SK-N-SH (cell line): ENCODE measurements around the gene OLFM1. TPM values are rescaled to one million over a fixed set of nuclear protein-coding genes. Genes with fewer than 3 reads are reported as not detected.

Source experiments
- CTCF ChIA-PET: fragments of 300-600, 350-600 bp; formaldehyde crosslinking; extraction: SDS; loops from one replicate; lab custom pipeline; 2021; lab: Yijun Ruan, JAX
- POLR2A ChIA-PET: fragments of 350-600 bp; sonication (Branson Sonifier 250); formaldehyde crosslinking; extraction: SDS; loops from one replicate; lab custom pipeline; 2020; ENCODE audit warnings: antibody characterized with exemption, inconsistent platforms; lab: Yijun Ruan, JAX
- DNase-seq: peaks from one replicate; pipeline ENCODE4 v3.0.0; 2012
- H2AFZ ChIP-seq: fragments of 200-600 bp; sonication (generic); 2 replicates; pipeline ENCODE4 v1.8.1; 2016; ENCODE audit warnings: antibody characterized with exemption, mild to moderate bottlenecking, low read depth
- H3F3A ChIP-seq: fragments of 200-600 bp; sonication (generic); replicated peaks from 2 replicates; pipeline ENCODE3; 2016; ENCODE audit warnings: antibody characterized with exemption, mild to moderate bottlenecking; ENCODE audit not compliant: insufficient read depth
- H3K27ac ChIP-seq, 2 experiments: fragments of 200-500 bp in 1 of 2; fragments of 200-600 bp in 1 of 2; sonication (Bioruptor generic) in 1 of 2; sonication (generic), shearing (Covaris generic) in 1 of 2; 2 replicates each; pipeline versions ENCODE4 v1.5.1 to v1.6.1; 2014 to 2016; ENCODE audit warnings: low read depth in 2 of 2, inconsistent platforms in 1 of 2, low read length in 1 of 2, mild to moderate bottlenecking in 1 of 2, mixed read lengths in 1 of 2
- H3K27me3 ChIP-seq: fragments of 200-600 bp; sonication (generic), shearing (Covaris generic); 2 replicates; pipeline ENCODE4 v1.6.1; 2016; ENCODE audit warnings: mixed run types; ENCODE audit not compliant: insufficient read depth
- H3K36me3 ChIP-seq, 2 experiments: fragments of 200-500 bp in 1 of 2; fragments of 200-600 bp in 1 of 2; sonication (Bioruptor generic) in 1 of 2; sonication (generic) in 1 of 2; replicated peaks in 1 of 2; 2 replicates each; pipeline versions ENCODE3 to v1.5.1; 2014 to 2016; ENCODE audit warnings: low read length in 1 of 2, mild to moderate bottlenecking in 1 of 2; ENCODE audit not compliant: insufficient read depth in 2 of 2, control insufficient read depth in 1 of 2
- H3K4me1 ChIP-seq, 2 experiments: fragments of 200-500 bp in 1 of 2; fragments of 200-600 bp in 1 of 2; sonication (Bioruptor generic) in 1 of 2; sonication (generic), shearing (Covaris generic) in 1 of 2; 2 replicates each; pipeline versions ENCODE4 v1.5.1 to v1.6.1; 2014 to 2016; ENCODE audit warnings: low read depth in 1 of 2, low read length in 1 of 2, mixed run types in 1 of 2; ENCODE audit not compliant: insufficient read depth in 2 of 2, control insufficient read depth in 1 of 2
- H3K4me2 ChIP-seq: fragments of 200-600 bp; sonication (generic), shearing (Covaris generic); 2 replicates; pipeline ENCODE4 v1.6.1; 2017; ENCODE audit warnings: mixed run types
- H3K4me3 ChIP-seq, 2 experiments: fragments of 200-500 bp in 1 of 2; fragments of 200-600 bp in 1 of 2; sonication (Bioruptor generic) in 1 of 2; sonication (generic), shearing (Covaris generic) in 1 of 2; 2 replicates each; pipeline versions ENCODE4 v1.5.1 to v1.8.1; 2014 to 2016; ENCODE audit warnings: low read depth in 2 of 2, inconsistent platforms in 1 of 2, low read length in 1 of 2, mild to moderate bottlenecking in 1 of 2, mixed read lengths in 1 of 2, moderate library complexity in 1 of 2
- H3K79me2 ChIP-seq: fragments of 200-600 bp; sonication (generic); 2 replicates; pipeline ENCODE4 v1.8.1; 2017; ENCODE audit warnings: mild to moderate bottlenecking; ENCODE audit not compliant: insufficient read depth
- H3K9ac ChIP-seq: fragments of 200-600 bp; sonication (generic); 2 replicates; pipeline ENCODE4 v1.6.1; 2017; ENCODE audit warnings: mixed run types
- H3K9me2 ChIP-seq: fragments of 200-600 bp; sonication (generic); 2 replicates; pipeline ENCODE4 v1.6.1; 2017; ENCODE audit warnings: mixed run types
- H3K9me3 ChIP-seq: fragments of 200-600 bp; sonication (generic); 2 replicates; pipeline ENCODE4 v1.6.1; 2017; ENCODE audit warnings: mixed run types, mild to moderate bottlenecking, moderate library complexity
- H4K20me1 ChIP-seq: fragments of 200-600 bp; sonication (generic); 2 replicates; pipeline ENCODE4 v1.6.1; 2017; ENCODE audit warnings: mild to moderate bottlenecking, mixed run types; ENCODE audit not compliant: insufficient read depth
- ELF1 ChIP-seq: IDR thresholded peaks from 2 replicates; pipeline ENCODE4 v1.4.0; 2012
- EP300 ChIP-seq, 2 experiments: IDR thresholded peaks; 2 replicates each; pipeline versions ENCODE4 v1.4.0 to v1.6.1; 2012; ENCODE audit warnings: borderline replicate concordance in 1 of 2, low read depth in 1 of 2, low read length in 1 of 2
- FOSL2 ChIP-seq: IDR thresholded peaks from 2 replicates; pipeline ENCODE4 v1.4.0; 2012; ENCODE audit warnings: low read depth, mild to moderate bottlenecking, moderate library complexity, borderline replicate concordance
- FOXJ3 ChIP-seq: sonication (generic); formaldehyde crosslinking; IDR thresholded peaks from 2 replicates; pipeline ENCODE4 v1.5.1; 2020; ENCODE audit warnings: mild to moderate bottlenecking, missing genetic modification reagents
- FOXM1 ChIP-seq: IDR thresholded peaks from 2 replicates; pipeline ENCODE4 v1.4.0; 2012; ENCODE audit warnings: low read depth, mild to moderate bottlenecking
- GABPA ChIP-seq: IDR thresholded peaks from 2 replicates; pipeline ENCODE4 v1.4.0; 2012; ENCODE audit warnings: low read depth, mild to moderate bottlenecking
- GATA2 ChIP-seq: sonication (generic); formaldehyde crosslinking; IDR thresholded peaks from 2 replicates; pipeline ENCODE4 v1.5.0; 2020; ENCODE audit warnings: mild to moderate bottlenecking, missing genetic modification reagents
- JUND ChIP-seq: IDR thresholded peaks from 2 replicates; pipeline ENCODE4 v1.4.0; 2012
- NRF1 ChIP-seq: IDR thresholded peaks from 2 replicates; pipeline ENCODE4 v1.6.1; 2012; ENCODE audit warnings: low read depth, mild to moderate bottlenecking, low read length
- RAD21 ChIP-seq: IDR thresholded peaks from 2 replicates; pipeline ENCODE4 v1.6.1; 2012; ENCODE audit warnings: mild to moderate bottlenecking, low read length
- RCOR1 ChIP-seq: fragments of 150-350 bp; IDR thresholded peaks from 2 replicates; pipeline ENCODE4 v1.6.1; 2017; ENCODE audit warnings: antibody characterized with exemption, low read length
- RXRA ChIP-seq: IDR thresholded peaks from 2 replicates; pipeline ENCODE4 v1.4.0; 2012; ENCODE audit warnings: low read depth, mild to moderate bottlenecking, borderline replicate concordance
- SIN3A ChIP-seq: IDR thresholded peaks from 2 replicates; pipeline ENCODE4 v1.6.1; 2012; ENCODE audit warnings: low read depth, mild to moderate bottlenecking, low read length, moderate library complexity, borderline replicate concordance
- TCF12 ChIP-seq: IDR thresholded peaks from 2 replicates; pipeline ENCODE4 v1.4.0; 2012
- TEAD4 ChIP-seq: IDR thresholded peaks from 2 replicates; pipeline ENCODE4 v1.4.0; 2012; ENCODE audit warnings: mild to moderate bottlenecking, borderline replicate concordance; ENCODE audit not compliant: insufficient read depth
- YY1 ChIP-seq: IDR thresholded peaks from 2 replicates; pipeline ENCODE4 v1.4.0; 2012; ENCODE audit warnings: low read depth, mild to moderate bottlenecking
- WGBS: methylation state at CpG from one replicate; pipeline ENCODE4 v1.1.6; 2017; ENCODE audit warnings: low lambda C conversion rate; 5-methylcytosine and 5-hydroxymethylcytosine counted together
- polyA plus RNA-seq, 3 experiments: library from polyadenylated mRNA; depleted of rRNA; stranded (reverse); fragments of >200 nt; gene quantifications; 2 replicates each; pipeline ENCODE4 v1.2.3, GENCODE V29; 2012
- TF ChIP-seq, protein P1 (sequence below): fragments of 150-350 bp; IDR thresholded peaks from 2 replicates; pipeline ENCODE4 v1.6.1; 2016; ENCODE audit warnings: mild to moderate bottlenecking, low read depth, low read length
- TF ChIP-seq, protein P2 (sequence below): fragments of 150-350 bp; IDR thresholded peaks from 2 replicates; pipeline ENCODE4 v1.6.1; 2017; ENCODE audit warnings: antibody characterized with exemption, low read length, low read depth, borderline replicate concordance
- TF ChIP-seq, protein P3 (sequence below): fragments of 200-600 bp; sonication (generic); IDR thresholded peaks from 2 replicates; pipeline ENCODE4 v1.6.1; 2017; ENCODE audit warnings: antibody characterized with exemption, mild to moderate bottlenecking, moderate library complexity

OLFM1 gene
- polyA plus RNA-seq, 1 of the 3 experiments (the other 2 are of a cell fraction): 15.9 TPM

DNA sequence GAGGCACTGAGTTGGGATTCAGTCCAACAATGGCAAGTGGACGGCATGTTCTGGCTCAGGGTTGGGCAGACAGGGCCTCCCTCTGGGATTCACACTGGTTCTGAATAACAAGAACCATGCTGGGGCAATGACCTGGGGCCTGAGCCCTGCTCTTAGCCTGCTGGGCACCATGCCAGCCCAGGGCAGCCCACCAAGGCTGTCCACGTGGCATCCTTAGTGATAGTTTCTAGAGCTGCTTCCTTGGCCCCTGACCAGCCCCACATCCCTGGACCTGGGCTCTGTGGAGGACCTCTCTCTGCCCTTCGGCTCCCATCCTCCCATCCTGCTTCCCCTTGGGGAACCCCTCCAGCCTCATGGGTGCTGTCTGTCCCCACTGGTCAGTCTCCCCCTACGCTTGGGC lies 22.3 kb upstream of the OLFM1 start:
- Histone ChIP-seq H3K4me1 (no peaks in the 10 kb centered on the region; a peak in 1 of 4 replicates), H3K27me3 (no peaks in the 10 kb centered on the region), H3K36me3 (no peaks in the 10 kb centered on the region), H3K9me3 (no peaks in the 10 kb centered on the region), H3K79me2 (no peaks in the 10 kb centered on the region), H2AFZ (no peak overlapping the region), H4K20me1 (no peaks in the 10 kb centered on the region), H3K9ac (no peak overlapping the region), H3F3A (no peaks in the 10 kb centered on the region), H3K4me3 (no peak overlapping the region), H3K9me2 (no peaks in the 10 kb centered on the region), H3K4me2 (no peak overlapping the region), H3K27ac (no peak overlapping the region)
- ChIA-PET CTCF (interaction anchor here (1.3 kb wide), 1 partner anchor 348 kb away, joined by 3 read pairs; no protein-coding TSS in a partner anchor), POLR2A (no interaction called here)
- no peak for DNase-seq
- 53% methylated on average over 2 of the region's 4 CpGs for WGBS
- TF ChIP-seq GATA2 (CRISPR knock-in tag) (no peak), SIN3A (no peak), FOSL2 (no peak), RAD21 (no peak), EP300 (IDR thresholded peaks at IDR 0.05; ENCODE audit: borderline replicate concordance in 1 of 2, low read depth in 1 of 2, low read length in 1 of 2) (no peak), NRF1 (no peak), JUND (no peak), TEAD4 (no peak), RXRA (no peak), ELF1 (no peak), TCF12 (no peak), GABPA (no peak), FOXJ3 (CRISPR knock-in tag) (no peak), YY1 (no peak), FOXM1 (no peak), RCOR1 (no peak)
- TF ChIP-seq, protein P1, sequence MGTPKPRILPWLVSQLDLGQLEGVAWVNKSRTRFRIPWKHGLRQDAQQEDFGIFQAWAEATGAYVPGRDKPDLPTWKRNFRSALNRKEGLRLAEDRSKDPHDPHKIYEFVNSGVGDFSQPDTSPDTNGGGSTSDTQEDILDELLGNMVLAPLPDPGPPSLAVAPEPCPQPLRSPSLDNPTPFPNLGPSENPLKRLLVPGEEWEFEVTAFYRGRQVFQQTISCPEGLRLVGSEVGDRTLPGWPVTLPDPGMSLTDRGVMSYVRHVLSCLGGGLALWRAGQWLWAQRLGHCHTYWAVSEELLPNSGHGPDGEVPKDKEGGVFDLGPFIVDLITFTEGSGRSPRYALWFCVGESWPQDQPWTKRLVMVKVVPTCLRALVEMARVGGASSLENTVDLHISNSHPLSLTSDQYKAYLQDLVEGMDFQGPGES: no peak
- TF ChIP-seq, protein P2, sequence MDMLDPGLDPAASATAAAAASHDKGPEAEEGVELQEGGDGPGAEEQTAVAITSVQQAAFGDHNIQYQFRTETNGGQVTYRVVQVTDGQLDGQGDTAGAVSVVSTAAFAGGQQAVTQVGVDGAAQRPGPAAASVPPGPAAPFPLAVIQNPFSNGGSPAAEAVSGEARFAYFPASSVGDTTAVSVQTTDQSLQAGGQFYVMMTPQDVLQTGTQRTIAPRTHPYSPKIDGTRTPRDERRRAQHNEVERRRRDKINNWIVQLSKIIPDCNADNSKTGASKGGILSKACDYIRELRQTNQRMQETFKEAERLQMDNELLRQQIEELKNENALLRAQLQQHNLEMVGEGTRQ: no peak
- TF ChIP-seq, protein P3, sequence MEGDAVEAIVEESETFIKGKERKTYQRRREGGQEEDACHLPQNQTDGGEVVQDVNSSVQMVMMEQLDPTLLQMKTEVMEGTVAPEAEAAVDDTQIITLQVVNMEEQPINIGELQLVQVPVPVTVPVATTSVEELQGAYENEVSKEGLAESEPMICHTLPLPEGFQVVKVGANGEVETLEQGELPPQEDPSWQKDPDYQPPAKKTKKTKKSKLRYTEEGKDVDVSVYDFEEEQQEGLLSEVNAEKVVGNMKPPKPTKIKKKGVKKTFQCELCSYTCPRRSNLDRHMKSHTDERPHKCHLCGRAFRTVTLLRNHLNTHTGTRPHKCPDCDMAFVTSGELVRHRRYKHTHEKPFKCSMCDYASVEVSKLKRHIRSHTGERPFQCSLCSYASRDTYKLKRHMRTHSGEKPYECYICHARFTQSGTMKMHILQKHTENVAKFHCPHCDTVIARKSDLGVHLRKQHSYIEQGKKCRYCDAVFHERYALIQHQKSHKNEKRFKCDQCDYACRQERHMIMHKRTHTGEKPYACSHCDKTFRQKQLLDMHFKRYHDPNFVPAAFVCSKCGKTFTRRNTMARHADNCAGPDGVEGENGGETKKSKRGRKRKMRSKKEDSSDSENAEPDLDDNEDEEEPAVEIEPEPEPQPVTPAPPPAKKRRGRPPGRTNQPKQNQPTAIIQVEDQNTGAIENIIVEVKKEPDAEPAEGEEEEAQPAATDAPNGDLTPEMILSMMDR: no peak
